Esophagus muscularis mucosa (tissue), 4 donors: Measurements from ENCODE around the gene GNG7. TPM values are rescaled to one million over a fixed set of nuclear protein-coding genes. Genes with fewer than 3 reads are reported as not detected.

Experiments
- DNase-seq: peaks from one replicate; pipeline ENCODE4 v3.0.0-alpha.2; 2017; ENCODE audit errors: extremely low spot score
- H3K27ac ChIP-seq, 4 donors: fragments of 200-600 bp; sonication (generic); replicated peaks in 1 of 4; 1 replicate in 3 of 4; 2 replicates in 1 of 4; pipeline ENCODE4 v1.5.1; 2016 to 2019; ENCODE audit warnings: mild to moderate bottlenecking in 1 of 4
- H3K27me3 ChIP-seq, 4 donors: fragments of 200-600 bp; sonication (generic); one replicate each; pipeline versions ENCODE4 v1.5.1 to v1.6.0; 2016 to 2019
- H3K36me3 ChIP-seq, 4 donors: fragments of 200-600 bp; sonication (generic); one replicate each; pipeline ENCODE4 v1.5.1; 2016 to 2019
- H3K4me1 ChIP-seq, 4 donors: fragments of 200-600 bp; sonication (generic); one replicate each; pipeline ENCODE4 v1.5.1; 2016 to 2019
- H3K4me3 ChIP-seq, 4 donors: fragments of 200-600 bp; sonication (generic); 1 replicate in 2 of 4; 2 replicates in 2 of 4; pipeline ENCODE4 v1.5.1; 2016 to 2019; ENCODE audit warnings: mild to moderate bottlenecking in 4 of 4, moderate library complexity in 1 of 4
- H3K9me3 ChIP-seq, 4 donors: fragments of 200-600 bp; sonication (generic); 1 replicate in 3 of 4; 2 replicates in 1 of 4; pipeline ENCODE4 v1.5.1; 2016 to 2019
- EP300 ChIP-seq: sonication (generic); formaldehyde crosslinking; IDR thresholded peaks from one replicate; pipeline ENCODE4 v1.6.1; 2017; ENCODE audit warnings: antibody characterized with exemption
- POLR2A ChIP-seq: fragments of 450-650 bp; IDR thresholded peaks from one replicate; pipeline ENCODE4 v1.6.1; 2017; ENCODE audit warnings: antibody characterized with exemption, moderate library complexity, mild to moderate bottlenecking, low read depth
- POLR2AphosphoS5 ChIP-seq, 2 donors: sonication (generic); formaldehyde crosslinking; IDR thresholded peaks; one replicate each; pipeline ENCODE4 v1.6.1; 2017; ENCODE audit warnings: antibody characterized with exemption in 2 of 2
- WGBS: methylation state at CpG from one replicate; pipeline ENCODE4 v1.1.5; 2018; 5-methylcytosine and 5-hydroxymethylcytosine counted together
- intact Hi-C: fragments of 100-400 bp; cut with DNase I; formaldehyde crosslinking; loops from one replicate; pipeline ENCODE4 v1.15.1; 2023
- total RNA-seq, 4 donors: library from RNA; depleted of rRNA; stranded (reverse); fragments of >200 nt; gene quantifications; one replicate each; pipeline versions ENCODE4 v1.1.0 to v1.2.1, GENCODE V29; 2016
- TF ChIP-seq, protein P1 (sequence below), 3 experiments: fragments of 200-600 bp in 2 of 3; fragments of 450-650 bp in 1 of 3; sonication (generic) in 2 of 3; IDR thresholded peaks; one replicate each; pipeline ENCODE4 v1.5.1; 2017 to 2019; ENCODE audit warnings: antibody characterized with exemption in 3 of 3, mild to moderate bottlenecking in 2 of 3, moderate library complexity in 1 of 3

GNG7 gene
- total RNA-seq, 4 donors from 2014 or later, result 6.3 to 18.8 (median 13.0) TPM

DNA sequence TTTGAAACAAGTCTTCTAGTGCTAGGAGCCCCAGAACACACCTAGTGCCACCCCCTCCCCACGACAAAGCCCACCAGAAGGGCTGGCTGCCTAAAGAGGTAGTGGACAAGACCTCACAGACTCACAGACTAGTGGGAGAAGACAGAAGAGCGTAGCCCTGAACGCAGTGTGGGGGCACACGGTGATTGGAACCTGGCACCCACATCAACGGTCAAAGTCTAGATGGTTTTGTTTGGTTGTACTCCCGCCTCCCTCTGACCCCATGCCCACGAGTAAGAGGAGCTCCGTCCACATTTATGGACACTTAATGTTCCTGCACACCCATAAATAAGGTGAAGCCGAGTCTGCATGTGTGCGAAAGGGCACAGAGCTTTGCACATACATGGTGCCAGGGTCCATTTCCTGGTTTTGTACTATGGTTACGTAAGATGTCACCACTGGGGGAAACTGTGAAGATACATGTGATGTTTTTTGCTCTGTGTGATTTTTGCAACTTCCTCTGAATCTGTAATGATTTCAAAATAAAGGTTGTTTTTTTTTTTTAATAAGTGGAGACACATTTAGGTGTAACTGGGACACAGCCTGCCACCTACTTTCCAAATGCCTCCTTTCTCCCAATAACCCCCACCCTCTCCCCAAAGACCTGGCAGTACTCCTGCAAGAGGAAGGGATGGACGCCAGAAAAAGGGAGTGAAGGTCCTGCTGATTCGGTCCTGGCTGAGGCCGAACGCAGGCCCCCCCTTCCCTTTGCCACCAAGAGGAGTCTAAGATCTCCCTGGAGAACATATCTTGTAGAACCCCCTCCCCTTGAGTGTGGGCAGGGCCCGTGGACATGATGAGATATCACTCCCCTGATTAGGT lies 72.8 kb downstream of the GNG7 start:
- WGBS, result 85% methylated on average over 16 of the region's 16 CpGs
- peak overlapping the region in 2 of 4 donors; percentile 19 to 25 for H3K27ac ChIP-seq
- H3K4me3 ChIP-seq, result no peak overlapping the region
- DNase-seq, result no peak
- TF ChIP-seq, protein P1, sequence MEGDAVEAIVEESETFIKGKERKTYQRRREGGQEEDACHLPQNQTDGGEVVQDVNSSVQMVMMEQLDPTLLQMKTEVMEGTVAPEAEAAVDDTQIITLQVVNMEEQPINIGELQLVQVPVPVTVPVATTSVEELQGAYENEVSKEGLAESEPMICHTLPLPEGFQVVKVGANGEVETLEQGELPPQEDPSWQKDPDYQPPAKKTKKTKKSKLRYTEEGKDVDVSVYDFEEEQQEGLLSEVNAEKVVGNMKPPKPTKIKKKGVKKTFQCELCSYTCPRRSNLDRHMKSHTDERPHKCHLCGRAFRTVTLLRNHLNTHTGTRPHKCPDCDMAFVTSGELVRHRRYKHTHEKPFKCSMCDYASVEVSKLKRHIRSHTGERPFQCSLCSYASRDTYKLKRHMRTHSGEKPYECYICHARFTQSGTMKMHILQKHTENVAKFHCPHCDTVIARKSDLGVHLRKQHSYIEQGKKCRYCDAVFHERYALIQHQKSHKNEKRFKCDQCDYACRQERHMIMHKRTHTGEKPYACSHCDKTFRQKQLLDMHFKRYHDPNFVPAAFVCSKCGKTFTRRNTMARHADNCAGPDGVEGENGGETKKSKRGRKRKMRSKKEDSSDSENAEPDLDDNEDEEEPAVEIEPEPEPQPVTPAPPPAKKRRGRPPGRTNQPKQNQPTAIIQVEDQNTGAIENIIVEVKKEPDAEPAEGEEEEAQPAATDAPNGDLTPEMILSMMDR (IDR thresholded peaks at IDR 0.05), result no peak
- peak in 1 of 2 donors; percentile 18 for TF ChIP-seq POLR2AphosphoS5 (IDR thresholded peaks at IDR 0.05)
- H3K36me3 ChIP-seq, result no peaks in the 10 kb centered on the region
- peaks cover 18 to 31% (median 23%) of the 10 kb centered on the region in 4 donors for H3K4me1 ChIP-seq
- intact Hi-C loops, result no loop called here
- H3K27me3 ChIP-seq, result no peaks in the 10 kb centered on the region
- H3K9me3 ChIP-seq, result peaks cover 0 to 12% (median 6%) of the 10 kb centered on the region in 4 donors

DNA sequence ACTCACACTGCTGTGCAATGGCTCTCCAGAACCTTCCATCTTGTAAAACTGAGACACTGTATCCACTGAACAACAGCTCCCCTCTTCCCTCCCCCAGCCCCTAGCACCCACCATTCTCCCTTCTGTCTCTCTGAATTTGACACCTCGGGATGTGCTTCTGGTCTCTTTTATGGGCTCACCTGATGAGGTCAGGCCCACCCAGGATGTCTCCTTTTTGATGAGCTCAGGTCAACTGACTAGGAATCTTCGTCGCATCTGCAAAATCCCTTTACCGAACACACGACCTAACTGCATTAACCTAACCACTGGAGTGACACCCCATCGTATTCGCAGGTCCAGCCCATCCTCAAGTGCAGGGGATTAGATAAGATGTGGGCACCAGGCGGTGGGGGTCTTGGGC lies 73.9 kb downstream of the GNG7 start:
- Histone ChIP-seq H3K9me3 (peaks cover 0 to 12% (median 6%) of the 10 kb centered on the region in 4 donors), H3K4me1 (peaks cover 24 to 30% (median 26%) of the 10 kb centered on the region in 4 donors), H3K27ac (peak overlapping the region in 1 of 4 donors; percentile 78), H3K4me3 (no peak overlapping the region), H3K27me3 (no peaks in the 10 kb centered on the region), H3K36me3 (no peaks in the 10 kb centered on the region)
- 94% methylated on average over 7 of the region's 8 CpGs for WGBS
- no peak for DNase-seq
- TF ChIP-seq POLR2AphosphoS5 (IDR thresholded peaks at IDR 0.05), result no peak
- TF ChIP-seq EP300, result no peak
- TF ChIP-seq POLR2A, result no peak
- TF ChIP-seq, protein P1 (IDR thresholded peaks at IDR 0.05), result no peak
- intact Hi-C loops, result no loop called here

DNA sequence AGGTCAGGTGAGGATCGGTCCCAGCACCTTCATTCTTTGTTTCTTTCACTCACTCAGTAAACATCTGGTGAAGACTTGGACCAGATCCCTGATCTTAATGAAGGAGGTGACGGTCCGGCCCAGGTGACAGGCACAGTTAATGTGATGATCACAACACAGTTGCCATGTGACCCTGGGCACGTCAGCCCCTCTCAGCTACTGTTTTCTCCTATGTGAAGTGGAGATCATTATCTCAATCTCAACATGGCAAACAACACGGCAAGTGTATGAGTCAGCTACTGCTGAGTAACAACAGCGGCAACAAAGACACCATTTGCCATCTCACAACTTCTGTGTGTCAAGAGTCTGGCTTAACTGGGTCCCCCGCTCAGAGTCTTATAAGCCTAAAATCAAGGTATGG lies 74.6 kb downstream of the GNG7 start:
- peak overlapping the region; percentile 67 to 83 (median 78) for H3K27ac ChIP-seq
- no peaks in the 10 kb centered on the region for H3K36me3 ChIP-seq
- DNase-seq, result no peak
- TF ChIP-seq POLR2A (no peak), EP300 (no peak), POLR2AphosphoS5 (IDR thresholded peaks at IDR 0.05) (no peak)
- TF ChIP-seq, protein P1 (IDR thresholded peaks at IDR 0.05), result no peak
- peaks cover 0 to 12% (median 6%) of the 10 kb centered on the region in 4 donors for H3K9me3 ChIP-seq
- intact Hi-C loops, result no loop called here
- H3K27me3 ChIP-seq, result no peaks in the 10 kb centered on the region
- 82% methylated on average over 7 of the region's 7 CpGs for WGBS
- no peak overlapping the region for H3K4me3 ChIP-seq
- H3K4me1 ChIP-seq, result peaks cover 24 to 30% (median 26%) of the 10 kb centered on the region in 4 donors

DNA sequence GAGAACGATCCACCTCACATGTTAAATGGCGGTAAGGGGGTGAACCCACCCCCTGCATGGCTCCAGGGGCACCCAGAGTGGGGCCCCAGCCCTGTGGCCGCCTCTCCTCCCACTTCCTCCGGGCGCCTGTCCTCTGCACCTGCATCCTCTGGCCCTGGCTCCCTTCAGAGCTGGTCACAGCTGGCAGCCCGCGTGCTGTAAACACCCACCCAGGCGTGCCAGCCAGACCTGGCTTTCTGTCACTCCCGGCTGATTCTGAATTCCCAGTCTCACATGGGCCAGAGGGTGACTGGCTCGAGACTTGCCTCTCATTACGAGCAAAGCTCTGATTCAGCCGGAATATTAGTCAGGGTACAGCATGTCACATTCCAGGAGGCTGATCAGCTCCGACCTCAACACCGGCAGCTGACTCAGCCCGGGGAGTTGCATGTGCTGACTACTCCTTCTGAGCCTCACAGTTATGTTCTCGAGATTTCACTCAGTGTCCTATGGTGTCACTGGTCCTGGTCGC lies 75.1 kb downstream of the GNG7 start:
- WGBS, result 28% methylated on average over 13 of the region's 17 CpGs
- Histone ChIP-seq H3K9me3 (peaks cover 0 to 12% (median 6%) of the 10 kb centered on the region in 4 donors), H3K27ac (peak overlapping the region; percentile 67 to 83 (median 78)), H3K4me3 (no peak overlapping the region), H3K27me3 (no peaks in the 10 kb centered on the region), H3K36me3 (no peaks in the 10 kb centered on the region), H3K4me1 (peaks cover 23 to 30% (median 24%) of the 10 kb centered on the region in 4 donors)
- intact Hi-C loops, result no loop called here
- peak; percentile 4 for TF ChIP-seq POLR2A
- TF ChIP-seq POLR2AphosphoS5 (IDR thresholded peaks at IDR 0.05), result peak; percentile 85 to 94
- TF ChIP-seq, protein P1 (IDR thresholded peaks at IDR 0.05), result no peak
- TF ChIP-seq EP300, result peak; percentile 82
- peak; percentile 95 for DNase-seq
